ENCODE data around the gene PGBD5. TPM values are rescaled to one million over a fixed set of nuclear protein-coding genes. Genes with fewer than 3 reads are reported as not detected.

The PGBD5 gene
- polyA plus RNA-seq, 1 experiment = 1.0 TPM

- no peaks in the 10 kb centered on the region for H3K27me3 ChIP-seq (ENCODE audit: control insufficient read depth, insufficient read depth, low read length)
- no peak overlapping the region for H3K27ac ChIP-seq (ENCODE audit: low read depth, low read length)
- no peak for DNase-seq (ENCODE audit: low read depth, low spot score)
- no peaks in the 10 kb centered on the region for H3K9me3 ChIP-seq (ENCODE audit: control insufficient read depth, insufficient read depth, low read length)
- no peak for TF ChIP-seq CTCF (IDR thresholded peaks at IDR 0.05; ENCODE audit: low read depth, low read length)
- ChIA-PET CTCF (interaction anchor here (0.6 to 1.1 kb wide), 2 partner anchors 10 to 618 kb away, joined by 3 read pairs; no protein-coding TSS in a partner anchor), POLR2A (no interaction called here)
- H3K4me3 ChIP-seq (ENCODE audit: low read depth, low read length) = no peak overlapping the region
These were observed 147.1 kb downstream of the PGBD5 start for GRCh38 chr1:230278871-230279582.

GRCh38 chr1:230278376-230278775, 147.8 kb downstream of the PGBD5 start:
- no peak overlapping the region for H3K27ac ChIP-seq (ENCODE audit: low read depth, low read length)
- no peak for TF ChIP-seq CTCF (IDR thresholded peaks at IDR 0.05; ENCODE audit: low read depth, low read length)
- H3K4me3 ChIP-seq (ENCODE audit: low read depth, low read length) = no peak overlapping the region
- ChIA-PET CTCF (interaction anchor here (0.6 kb wide), 1 partner anchor 617 kb away, joined by 3 read pairs; no protein-coding TSS in a partner anchor), POLR2A (no interaction called here)
- no peak for DNase-seq (ENCODE audit: low read depth, low spot score)
- H3K27me3 ChIP-seq (ENCODE audit: control insufficient read depth, insufficient read depth, low read length) = no peaks in the 10 kb centered on the region
- H3K9me3 ChIP-seq (ENCODE audit: control insufficient read depth, insufficient read depth, low read length) = no peaks in the 10 kb centered on the region

GRCh38 chr1:230277201-230278025, 148.7 kb downstream of the PGBD5 start:
- no peak for TF ChIP-seq CTCF (IDR thresholded peaks at IDR 0.05; ENCODE audit: low read depth, low read length)
- no peak overlapping the region for H3K4me3 ChIP-seq (ENCODE audit: low read depth, low read length)
- no peaks in the 10 kb centered on the region for H3K27me3 ChIP-seq (ENCODE audit: control insufficient read depth, insufficient read depth, low read length)
- H3K27ac ChIP-seq (ENCODE audit: low read depth, low read length) = no peak overlapping the region
- ChIA-PET CTCF (interaction anchor here (0.6 kb wide), 1 partner anchor 12 kb away, joined by 3 read pairs; no protein-coding TSS in a partner anchor), POLR2A (no interaction called here)
- DNase-seq (ENCODE audit: low read depth, low spot score) = no peak
- H3K9me3 ChIP-seq (ENCODE audit: control insufficient read depth, insufficient read depth, low read length) = no peaks in the 10 kb centered on the region

GRCh38 chr1:230276401-230276800, 149.7 kb downstream of the PGBD5 start:
- DNase-seq (ENCODE audit: low read depth, low spot score) = no peak
- Histone ChIP-seq H3K4me3 (ENCODE audit: low read depth, low read length) (no peak overlapping the region), H3K9me3 (ENCODE audit: control insufficient read depth, insufficient read depth, low read length) (no peaks in the 10 kb centered on the region), H3K27me3 (ENCODE audit: control insufficient read depth, insufficient read depth, low read length) (no peaks in the 10 kb centered on the region), H3K27ac (ENCODE audit: low read depth, low read length) (no peak overlapping the region)
- POLR2A ChIA-PET = no interaction called here
- CTCF ChIA-PET = no interaction called here
- TF ChIP-seq CTCF (IDR thresholded peaks at IDR 0.05; ENCODE audit: low read depth, low read length) = no peak

- POLR2A ChIA-PET = no interaction called here
- Histone ChIP-seq H3K27ac (ENCODE audit: low read depth, low read length) (no peak overlapping the region), H3K27me3 (ENCODE audit: control insufficient read depth, insufficient read depth, low read length) (no peaks in the 10 kb centered on the region), H3K4me3 (ENCODE audit: low read depth, low read length) (no peak overlapping the region), H3K9me3 (ENCODE audit: control insufficient read depth, insufficient read depth, low read length) (no peaks in the 10 kb centered on the region)
- CTCF ChIA-PET = interaction anchor here (0.6 to 0.7 kb wide), 2 partner anchors 604 to 613 kb away, joined by 3 read pairs; no protein-coding TSS in a partner anchor
- no peak for TF ChIP-seq CTCF (IDR thresholded peaks at IDR 0.05; ENCODE audit: low read depth, low read length)
- DNase-seq (ENCODE audit: low read depth, low spot score) = no peak
These were observed 151.9 kb downstream of the PGBD5 start for GRCh38 chr1:230274254-230274653.

Measured in AG04450 (cell line).